Endothelial cell of umbilical vein (primary cell): ENCODE measurements around the gene YTHDF1. TPM values are rescaled to one million over a fixed set of nuclear protein-coding genes. Genes with fewer than 3 reads are reported as not detected.

Source experiments
- BruUV-seq: library from RNA; stranded (reverse); fragments of 400-500 nt; replicated peaks from 2 replicates; lab custom pipeline; 2021; lab: Mats Ljungman, UMichigan
- CTCF ChIA-PET: fragments of 300-600, 350-600 bp; sonication (Branson Sonifier 250); formaldehyde crosslinking; loops from one replicate; lab custom pipeline; 2021; ENCODE audit warnings: antibody characterized with exemption, inconsistent platforms; lab: Charles Lee
- POLR2A ChIA-PET: fragments of 300-600, 350-600 bp; sonication (Branson Sonifier 250); formaldehyde crosslinking; loops from one replicate; lab custom pipeline; 2021; ENCODE audit warnings: antibody characterized with exemption, inconsistent platforms; lab: Charles Lee
- DNase-seq: peaks from one replicate; pipeline ENCODE4 v3.0.0-alpha.2; 2011; ENCODE audit warnings: low read depth, low spot score
- FAIRE-seq: peaks from 2 replicates; lab custom pipeline; 2011; peaks lifted over from hg19 to GRCh38; lab: Jason Lieb, UNC
- H2AFZ ChIP-seq: 2 replicates; pipeline ENCODE4 v1.6.0; 2012; ENCODE audit warnings: low read depth, low read length, control low read depth, inconsistent platforms
- H3K27ac ChIP-seq: 2 replicates; pipeline ENCODE4 v1.5.1; 2011; ENCODE audit warnings: low read depth, mild to moderate bottlenecking, control low read depth, low read length, moderate library complexity; ENCODE audit not compliant: insufficient read depth
- H3K27me3 ChIP-seq, 2 experiments: 2 replicates each; pipeline versions ENCODE4 v1.6.0 to v1.6.1; 2011; ENCODE audit warnings: low read length in 2 of 2, mixed read lengths in 1 of 2; ENCODE audit not compliant: control insufficient read depth in 2 of 2, insufficient read depth in 2 of 2
- H3K36me3 ChIP-seq, 2 experiments: 2 replicates in 1 of 2; 3 replicates in 1 of 2; pipeline ENCODE4 v1.5.1; 2011; ENCODE audit warnings: low read length in 2 of 2, mild to moderate bottlenecking in 1 of 2, moderate library complexity in 1 of 2; ENCODE audit not compliant: control insufficient read depth in 2 of 2, insufficient read depth in 2 of 2; ENCODE audit errors: extremely low read depth in 1 of 2
- H3K4me1 ChIP-seq: 3 replicates; pipeline ENCODE4 v1.5.1; 2011; ENCODE audit warnings: mild to moderate bottlenecking, low read length; ENCODE audit not compliant: control insufficient read depth, insufficient read depth; ENCODE audit errors: extremely low read depth
- H3K4me2 ChIP-seq: 2 replicates; pipeline ENCODE4 v1.6.1; 2011; ENCODE audit warnings: low read length, control low read depth, mixed read lengths; ENCODE audit not compliant: insufficient read depth
- H3K4me3 ChIP-seq, 3 experiments: fragments of 200-600 bp in 1 of 3; sonication (generic), shearing (Covaris generic) in 1 of 3; replicated peaks in 1 of 3; 2 replicates each; pipeline ENCODE4 v1.5.1; 2011 to 2016; ENCODE audit warnings: control low read depth in 3 of 3, low read length in 3 of 3, mild to moderate bottlenecking in 2 of 3, inconsistent platforms in 1 of 3, low read depth in 1 of 3, moderate library complexity in 1 of 3; ENCODE audit not compliant: insufficient read depth in 1 of 3
- H3K79me2 ChIP-seq: 2 replicates; pipeline ENCODE4 v1.6.0; 2012; ENCODE audit warnings: low read length, inconsistent platforms; ENCODE audit not compliant: control insufficient read depth, insufficient read depth
- H3K9ac ChIP-seq: replicated peaks from 2 replicates; pipeline ENCODE3; 2011; ENCODE audit warnings: low read length, control low read depth; ENCODE audit not compliant: insufficient read depth; ENCODE audit errors: extremely low read depth
- H3K9me1 ChIP-seq: replicated peaks from 3 replicates; pipeline ENCODE4 v1.6.0; 2011; ENCODE audit warnings: mild to moderate bottlenecking, low read length; ENCODE audit not compliant: control insufficient read depth, insufficient read depth; ENCODE audit errors: extremely low read depth
- H3K9me3 ChIP-seq: replicated peaks from 2 replicates; pipeline ENCODE4 v1.5.1; 2012; ENCODE audit warnings: low read length, inconsistent platforms; ENCODE audit not compliant: control insufficient read depth, insufficient read depth
- H4K20me1 ChIP-seq: replicated peaks from 2 replicates; pipeline ENCODE3; 2011; ENCODE audit warnings: mild to moderate bottlenecking, low read length; ENCODE audit not compliant: control insufficient read depth, insufficient read depth; ENCODE audit errors: extremely low read depth
- EZH2 ChIP-seq: IDR thresholded peaks from 2 replicates; pipeline ENCODE4 v1.6.1; 2012; ENCODE audit warnings: borderline replicate concordance, low read depth, mild to moderate bottlenecking, moderate library complexity, low read length, inconsistent platforms; ENCODE audit not compliant: severe bottlenecking
- FOS ChIP-seq: IDR thresholded peaks from 2 replicates; pipeline ENCODE4 v1.6.1; 2011; ENCODE audit warnings: mild to moderate bottlenecking, low read length, moderate library complexity, borderline replicate concordance; ENCODE audit not compliant: insufficient read depth
- GATA2 ChIP-seq: IDR thresholded peaks from 2 replicates; pipeline ENCODE4 v1.7.0; 2011; ENCODE audit warnings: low read depth, mild to moderate bottlenecking, moderate library complexity, mixed read lengths, low read length; ENCODE audit not compliant: insufficient read length, insufficient read depth
- JUN ChIP-seq: IDR thresholded peaks from 2 replicates; pipeline ENCODE4 v1.6.1; 2011; ENCODE audit warnings: borderline replicate concordance, low read depth; ENCODE audit not compliant: insufficient read length, insufficient read depth
- MYC ChIP-seq: IDR thresholded peaks from one replicate; pipeline ENCODE4 v1.6.1; 2011; ENCODE audit warnings: mild to moderate bottlenecking, low read depth, low read length
- POLR2A ChIP-seq: IDR thresholded peaks from 2 replicates; pipeline ENCODE4 v1.6.1; 2012; ENCODE audit warnings: low read depth, mild to moderate bottlenecking, control low read depth, low read length
- POLR2AphosphoS5 ChIP-seq: IDR thresholded peaks from 2 replicates; pipeline ENCODE4 v1.6.1; 2012; ENCODE audit warnings: low read depth, mild to moderate bottlenecking, control low read depth, low read length, moderate library complexity; ENCODE audit not compliant: insufficient read depth
- dilution Hi-C: fragments of 300-500 bp; cut with MboI; formaldehyde crosslinking; loops from one replicate; pipeline ENCODE4 v1.15.0; 2019; ENCODE audit warnings: low sequenced_read_pairs; ENCODE audit not compliant: extremely low pct_ligation_motif_present
- intact Hi-C: fragments of 100-400 bp; cut with micrococcal nuclease; formaldehyde crosslinking; loops from one replicate; pipeline ENCODE4 v1.10.0; 2022
- polyA plus RNA-seq, 4 experiments: library from polyadenylated mRNA; depleted of rRNA in 3 of 4; stranded (reverse) in 3 of 4; unstranded in 1 of 4; fragments of >200 nt; gene quantifications; 2 replicates each; pipeline versions ENCODE4 v1.2.1 to v1.2.3, GENCODE V29; 2011 to 2012; ENCODE audit warnings: missing spikeins in 1 of 4
- total RNA-seq: library from RNA; stranded (reverse); gene quantifications from 2 replicates; pipeline ENCODE4 v1.2.3, GENCODE V29; 2021
- TF ChIP-seq, protein P1 (sequence below): IDR thresholded peaks from 2 replicates; pipeline ENCODE4 v1.6.1; 2011; ENCODE audit not compliant: insufficient read depth, insufficient read length
- TF ChIP-seq, protein P2 (sequence below), 2 donors: IDR thresholded peaks; 1 replicate in 1 of 2; 2 replicates in 1 of 2; pipeline ENCODE4 v1.5.1; 2011; ENCODE audit warnings: low read length in 2 of 2, mild to moderate bottlenecking in 2 of 2, moderate library complexity in 2 of 2, control low read depth in 1 of 2, inconsistent platforms in 1 of 2, low read depth in 1 of 2; ENCODE audit not compliant: insufficient read depth in 1 of 2; ENCODE audit errors: extremely low read depth in 1 of 2

Gene YTHDF1
- total and polyA plus RNA-seq, 2 donors (not counting 3 experiments of a cell fraction or from before 2014, with no cell fraction given): 25.2 to 44.4 TPM

DNA sequence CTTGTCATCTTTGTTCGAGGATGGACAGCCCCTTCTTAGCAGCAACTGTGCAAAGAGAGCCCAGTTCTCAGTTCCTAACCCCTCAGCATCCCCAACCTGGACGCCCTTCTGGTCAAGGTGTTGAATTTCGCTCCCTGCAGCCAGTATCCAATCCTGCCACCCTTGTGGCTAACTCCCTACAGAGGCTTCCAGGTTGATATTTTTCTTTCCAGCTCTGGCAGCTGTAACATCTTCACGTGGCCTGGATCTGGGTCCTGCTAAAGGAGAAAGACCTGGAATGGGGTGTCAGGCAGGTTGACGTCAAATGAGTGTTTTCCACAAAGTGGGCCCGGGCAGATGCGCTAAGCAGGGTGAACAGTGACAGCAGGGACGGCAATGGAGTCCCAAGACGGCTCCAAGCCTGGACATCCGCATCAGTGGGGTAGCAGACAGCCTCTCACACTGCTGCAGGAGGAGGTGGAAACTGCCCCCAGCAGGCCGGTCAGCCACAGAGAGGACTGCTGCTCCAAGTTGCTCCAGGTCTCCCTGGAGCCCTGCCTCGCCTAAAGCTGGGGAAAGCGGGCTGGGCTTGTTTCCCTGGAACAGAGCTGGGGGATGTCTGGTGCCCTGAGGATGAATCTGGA, 1.0 kb upstream of the YTHDF1 start:
- dilution Hi-C loops (no loop called here), intact Hi-C loops (loop anchor here (5.0 kb wide), 1 partner anchor 35 kb away; no protein-coding TSS in a partner anchor)
- peak overlapping the region in 1 of 3 experiments; percentile 59 for H3K4me3 ChIP-seq
- H4K20me1 ChIP-seq: peaks cover 4% of the 10 kb centered on the region
- DNase-seq (no peak), FAIRE-seq (no peak)
- peaks cover 13% of the 10 kb centered on the region in 2 experiments for H3K36me3 ChIP-seq
- no TSS peak for BruUV-seq
- no peaks in the 10 kb centered on the region for H3K9me3 ChIP-seq
- POLR2A ChIA-PET: no interaction called here
- peaks cover 13% of the 10 kb centered on the region for H3K4me1 ChIP-seq
- CTCF ChIA-PET: interaction anchor here (3.6 to 3.7 kb wide), 2 partner anchors 7 to 13 kb away, joined by 15 to 30 read pairs; no protein-coding TSS in a partner anchor
- H3K9me1 ChIP-seq: no peaks in the 10 kb centered on the region
- no peaks in the 10 kb centered on the region for H3K27me3 ChIP-seq
- H3K9ac ChIP-seq: peak overlapping the region; percentile 94
- peaks cover 38% of the 10 kb centered on the region for H3K79me2 ChIP-seq
- peak overlapping the region; percentile 65 for H3K4me2 ChIP-seq
- no peak overlapping the region for H3K27ac ChIP-seq
- TF ChIP-seq, protein P1, sequence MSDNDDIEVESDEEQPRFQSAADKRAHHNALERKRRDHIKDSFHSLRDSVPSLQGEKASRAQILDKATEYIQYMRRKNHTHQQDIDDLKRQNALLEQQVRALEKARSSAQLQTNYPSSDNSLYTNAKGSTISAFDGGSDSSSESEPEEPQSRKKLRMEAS: no peak
- TF ChIP-seq, protein P2, sequence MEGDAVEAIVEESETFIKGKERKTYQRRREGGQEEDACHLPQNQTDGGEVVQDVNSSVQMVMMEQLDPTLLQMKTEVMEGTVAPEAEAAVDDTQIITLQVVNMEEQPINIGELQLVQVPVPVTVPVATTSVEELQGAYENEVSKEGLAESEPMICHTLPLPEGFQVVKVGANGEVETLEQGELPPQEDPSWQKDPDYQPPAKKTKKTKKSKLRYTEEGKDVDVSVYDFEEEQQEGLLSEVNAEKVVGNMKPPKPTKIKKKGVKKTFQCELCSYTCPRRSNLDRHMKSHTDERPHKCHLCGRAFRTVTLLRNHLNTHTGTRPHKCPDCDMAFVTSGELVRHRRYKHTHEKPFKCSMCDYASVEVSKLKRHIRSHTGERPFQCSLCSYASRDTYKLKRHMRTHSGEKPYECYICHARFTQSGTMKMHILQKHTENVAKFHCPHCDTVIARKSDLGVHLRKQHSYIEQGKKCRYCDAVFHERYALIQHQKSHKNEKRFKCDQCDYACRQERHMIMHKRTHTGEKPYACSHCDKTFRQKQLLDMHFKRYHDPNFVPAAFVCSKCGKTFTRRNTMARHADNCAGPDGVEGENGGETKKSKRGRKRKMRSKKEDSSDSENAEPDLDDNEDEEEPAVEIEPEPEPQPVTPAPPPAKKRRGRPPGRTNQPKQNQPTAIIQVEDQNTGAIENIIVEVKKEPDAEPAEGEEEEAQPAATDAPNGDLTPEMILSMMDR (IDR thresholded peaks at IDR 0.05; ENCODE audit: extremely low read depth in 1 of 2, insufficient read depth in 1 of 2, low read depth in 1 of 2, low read length in 2 of 2): no peak
- no peak for TF ChIP-seq POLR2A
- no peak for TF ChIP-seq MYC
- no peak for TF ChIP-seq JUN
- TF ChIP-seq FOS: no peak
- TF ChIP-seq EZH2: no peak
- no peak for TF ChIP-seq GATA2
- no peak for TF ChIP-seq POLR2AphosphoS5
- peak overlapping the region; percentile 71 for H2AFZ ChIP-seq
